Ascending aorta (tissue), 2 donors: ENCODE results near the gene SMURF2. TPM values are rescaled to one million over a fixed set of nuclear protein-coding genes. Genes with fewer than 3 reads are reported as not detected.

Experiments used
- DNase-seq, 2 donors: peaks; one replicate each; pipeline ENCODE4 v3.0.0-alpha.2; 2019; ENCODE audit warnings: low spot score in 2 of 2
- H3K27ac ChIP-seq, 2 donors: fragments of 200-600 bp; sonication (generic); one replicate each; pipeline ENCODE4 v1.5.1; 2016 to 2017; ENCODE audit warnings: mild to moderate bottlenecking in 1 of 2
- H3K27me3 ChIP-seq: fragments of 200-600 bp; sonication (generic); one replicate; pipeline ENCODE4 v1.5.1; 2017
- H3K36me3 ChIP-seq, 2 donors: fragments of 200-600 bp; sonication (generic); one replicate each; pipeline ENCODE4 v1.5.1; 2016
- H3K4me1 ChIP-seq, 2 donors: fragments of 200-600 bp; sonication (generic); one replicate each; pipeline ENCODE4 v1.5.1; 2016 to 2017; ENCODE audit warnings: mild to moderate bottlenecking in 1 of 2
- H3K4me3 ChIP-seq, 2 donors: fragments of 200-600 bp; sonication (generic); one replicate each; pipeline ENCODE4 v1.5.1; 2016 to 2017; ENCODE audit warnings: mild to moderate bottlenecking in 1 of 2
- H3K9me3 ChIP-seq, 2 donors: fragments of 200-600 bp; sonication (generic); one replicate each; pipeline ENCODE4 v1.5.1; 2016
- intact Hi-C: fragments of 100-400 bp; cut with DNase I; formaldehyde crosslinking; loops from one replicate; pipeline ENCODE4 v1.15.1; 2023
- total RNA-seq: library from RNA; depleted of rRNA; stranded (reverse); fragments of >200 nt; gene quantifications from one replicate; pipeline ENCODE4 v1.1.0, GENCODE V29; 2016
- TF ChIP-seq, protein P1 (sequence below), 3 experiments: fragments of 200-600 bp in 2 of 3; fragments of 450-650 bp in 1 of 3; sonication (generic) in 2 of 3; IDR thresholded peaks; one replicate each; pipeline ENCODE4 v1.5.1; 2016 to 2019; ENCODE audit warnings: antibody characterized with exemption in 3 of 3, mild to moderate bottlenecking in 1 of 3, moderate library complexity in 1 of 3

The SMURF2 gene
- total RNA-seq, 1 donor from 2014 or later = 17.6 TPM

DNA sequence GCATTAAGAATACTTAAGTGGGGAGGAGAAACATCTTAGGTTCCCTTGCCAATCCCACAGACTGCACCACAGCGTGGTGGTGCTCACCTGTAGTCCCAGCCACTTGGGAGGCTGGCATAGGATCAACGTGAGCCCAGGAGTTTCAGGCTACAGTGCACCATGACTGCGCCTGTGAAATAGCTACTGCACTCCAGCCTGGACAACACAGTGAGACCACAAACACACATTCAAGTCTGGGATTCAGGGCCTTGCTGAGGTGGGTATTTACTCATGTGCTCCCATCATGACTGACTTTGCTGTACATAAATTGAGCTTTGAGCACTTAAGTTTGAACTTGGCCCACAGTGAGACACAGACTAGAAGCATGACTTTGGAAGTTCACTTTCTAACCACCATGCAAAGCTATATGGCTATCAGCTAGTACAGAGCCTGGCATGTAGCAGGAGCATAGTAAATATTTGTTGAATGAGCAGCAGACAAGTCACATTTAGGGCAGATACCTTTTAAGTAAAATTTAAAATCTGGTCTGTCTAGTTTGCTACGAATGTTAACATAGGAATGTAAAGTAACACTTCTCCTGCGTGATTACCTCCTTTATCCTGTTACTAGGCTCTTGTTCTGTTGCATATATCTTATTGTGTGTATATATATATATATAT is 121.9 kb downstream of the SMURF2 start:
- Histone ChIP-seq H3K4me1 (no peaks in the 10 kb centered on the region), H3K27ac (no peak overlapping the region), H3K36me3 (peaks cover 39 to 66% of the 10 kb centered on the region in 2 donors), H3K9me3 (no peaks in the 10 kb centered on the region), H3K4me3 (no peak overlapping the region), H3K27me3 (no peaks in the 10 kb centered on the region)
- intact Hi-C loops = no loop called here
- TF ChIP-seq, protein P1, sequence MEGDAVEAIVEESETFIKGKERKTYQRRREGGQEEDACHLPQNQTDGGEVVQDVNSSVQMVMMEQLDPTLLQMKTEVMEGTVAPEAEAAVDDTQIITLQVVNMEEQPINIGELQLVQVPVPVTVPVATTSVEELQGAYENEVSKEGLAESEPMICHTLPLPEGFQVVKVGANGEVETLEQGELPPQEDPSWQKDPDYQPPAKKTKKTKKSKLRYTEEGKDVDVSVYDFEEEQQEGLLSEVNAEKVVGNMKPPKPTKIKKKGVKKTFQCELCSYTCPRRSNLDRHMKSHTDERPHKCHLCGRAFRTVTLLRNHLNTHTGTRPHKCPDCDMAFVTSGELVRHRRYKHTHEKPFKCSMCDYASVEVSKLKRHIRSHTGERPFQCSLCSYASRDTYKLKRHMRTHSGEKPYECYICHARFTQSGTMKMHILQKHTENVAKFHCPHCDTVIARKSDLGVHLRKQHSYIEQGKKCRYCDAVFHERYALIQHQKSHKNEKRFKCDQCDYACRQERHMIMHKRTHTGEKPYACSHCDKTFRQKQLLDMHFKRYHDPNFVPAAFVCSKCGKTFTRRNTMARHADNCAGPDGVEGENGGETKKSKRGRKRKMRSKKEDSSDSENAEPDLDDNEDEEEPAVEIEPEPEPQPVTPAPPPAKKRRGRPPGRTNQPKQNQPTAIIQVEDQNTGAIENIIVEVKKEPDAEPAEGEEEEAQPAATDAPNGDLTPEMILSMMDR (IDR thresholded peaks at IDR 0.05) = no peak
- no peak for DNase-seq

GRCh38 chr17:64538508-64539130 is 123.5 kb downstream of the SMURF2 start:
- no peaks in the 10 kb centered on the region for H3K4me1 ChIP-seq
- peaks cover 48 to 71% of the 10 kb centered on the region in 2 donors for H3K36me3 ChIP-seq

GRCh38 chr17:64537488-64537887 is 124.6 kb downstream of the SMURF2 start:
- Histone ChIP-seq H3K36me3 (peaks cover 58 to 78% of the 10 kb centered on the region in 2 donors), H3K27ac (no peak overlapping the region), H3K9me3 (no peaks in the 10 kb centered on the region), H3K27me3 (no peaks in the 10 kb centered on the region), H3K4me3 (no peak overlapping the region), H3K4me1 (no peaks in the 10 kb centered on the region)
- no peak for DNase-seq
- intact Hi-C loops = no loop called here
- TF ChIP-seq, protein P1 (IDR thresholded peaks at IDR 0.05) = no peak

More at GRCh38 chr17:64538508-64539130, 123.5 kb downstream of the SMURF2 start:
- Histone ChIP-seq H3K27ac (no peak overlapping the region), H3K4me3 (no peak overlapping the region), H3K9me3 (no peaks in the 10 kb centered on the region), H3K27me3 (no peaks in the 10 kb centered on the region)
- TF ChIP-seq, protein P1 (IDR thresholded peaks at IDR 0.05) = no peak
- DNase-seq = no peak
- intact Hi-C loops = no loop called here

GRCh38 chr17:64536913-64537312 is 125.2 kb downstream of the SMURF2 start:
- DNase-seq = no peak
- H3K27me3 ChIP-seq = no peaks in the 10 kb centered on the region
- H3K4me1 ChIP-seq = no peaks in the 10 kb centered on the region
- H3K4me3 ChIP-seq = no peak overlapping the region
- intact Hi-C loops = no loop called here
- TF ChIP-seq, protein P1 (IDR thresholded peaks at IDR 0.05) = no peak
- peaks cover 63 to 78% of the 10 kb centered on the region in 2 donors for H3K36me3 ChIP-seq
- H3K27ac ChIP-seq = no peak overlapping the region
- no peaks in the 10 kb centered on the region for H3K9me3 ChIP-seq

- H3K36me3 ChIP-seq = peaks cover 70 to 85% of the 10 kb centered on the region in 2 donors
- no peaks in the 10 kb centered on the region for H3K4me1 ChIP-seq
- no peaks in the 10 kb centered on the region for H3K9me3 ChIP-seq
- no peak overlapping the region for H3K4me3 ChIP-seq
- no peak for DNase-seq
- no peak overlapping the region for H3K27ac ChIP-seq
- intact Hi-C loops = no loop called here
- H3K27me3 ChIP-seq = no peaks in the 10 kb centered on the region
- TF ChIP-seq, protein P1 (IDR thresholded peaks at IDR 0.05) = no peak
These were observed 126.8 kb downstream of the SMURF2 start for GRCh38 chr17:64535357-64535756.
